HG03354 (cell line): ENCODE measurements around the gene SELENOF.
"Not testable (repeated sequence)": the region's sequence is repeated elsewhere in the genome, so short reads cannot be mapped to it uniquely, and the experiment has no call there.

Experiments
- ATAC-seq: cut with Tn5 transposase; IDR thresholded peaks from one replicate; pipeline ENCODE4 v1.9.1; 2021; ENCODE audit warnings: mild to moderate bottlenecking; ENCODE audit not compliant: unreplicated experiment, poor library complexity, severe bottlenecking

SELENOF gene

DNA sequence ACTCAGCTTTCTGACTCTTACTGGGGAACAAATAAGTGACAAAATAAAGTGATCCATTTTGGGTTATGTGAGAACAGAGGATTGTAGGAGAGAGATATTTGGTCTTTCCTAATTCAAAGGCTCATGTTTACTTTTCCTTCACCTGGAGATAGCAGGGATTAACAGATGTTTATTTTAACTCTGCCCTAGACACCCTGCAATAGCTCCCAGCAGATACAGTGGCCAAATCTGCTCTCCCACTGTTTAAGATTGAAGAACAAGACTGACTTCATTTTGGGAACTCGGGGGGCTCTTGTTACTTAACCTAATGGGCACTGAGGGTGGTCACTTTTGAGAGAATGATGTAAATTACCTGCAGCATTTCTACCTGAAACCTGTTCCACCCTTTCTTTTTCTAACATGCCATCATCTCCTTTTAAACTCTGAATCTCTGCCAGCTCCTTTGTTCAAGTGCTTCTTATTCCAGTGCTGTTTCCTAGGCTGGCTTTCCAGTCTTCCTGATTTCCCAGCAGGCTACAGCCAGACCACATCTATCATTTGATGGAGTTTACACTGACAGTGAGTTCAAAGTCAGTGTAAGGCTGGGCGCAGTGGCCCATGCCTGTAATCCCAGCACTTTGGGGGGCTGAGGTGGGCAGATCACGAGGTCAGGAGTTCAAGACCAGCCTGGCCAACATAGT lies 90.0 kb downstream of the SELENOF start:
- ATAC-seq = no peak

DNA sequence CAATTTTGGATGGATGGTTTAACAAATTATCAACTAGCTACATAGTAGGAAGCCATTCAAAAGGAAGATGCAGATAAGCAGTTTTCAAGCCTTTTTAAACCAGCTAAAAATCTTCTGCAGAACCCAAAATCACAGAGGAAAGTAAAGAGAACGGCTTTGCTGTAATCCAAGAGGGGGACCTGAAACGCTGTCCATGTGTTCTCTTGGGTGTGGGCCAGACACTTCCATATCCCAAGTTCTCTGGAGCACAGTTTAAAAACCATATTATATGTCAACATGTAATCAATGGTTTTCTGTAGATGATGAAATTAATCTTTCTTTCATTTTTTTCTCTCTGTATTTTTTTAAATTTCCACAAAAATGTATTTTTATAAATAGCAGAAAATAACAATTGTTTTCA lies 90.5 kb downstream of the SELENOF start:
- no peak for ATAC-seq

DNA sequence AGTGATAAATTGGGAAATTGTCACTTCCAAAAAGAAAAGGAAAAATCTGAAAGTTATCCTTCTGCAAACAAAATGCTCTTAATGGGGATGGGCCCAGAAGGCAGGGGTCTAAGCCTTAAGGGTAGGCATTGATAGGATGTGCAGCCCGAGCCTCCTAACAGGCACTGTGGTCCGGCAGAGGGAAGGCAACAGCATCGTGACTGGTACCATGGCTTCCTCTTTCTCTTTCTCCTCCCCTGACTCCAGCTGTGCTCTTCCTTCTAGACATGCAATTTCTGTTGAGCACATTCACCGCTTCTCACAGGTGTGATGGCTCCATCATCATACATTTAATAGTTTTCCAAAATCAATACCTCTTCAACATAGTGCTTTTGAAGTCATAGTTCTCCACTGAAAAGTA lies 91.5 kb downstream of the SELENOF start:
- ATAC-seq = no peak

DNA sequence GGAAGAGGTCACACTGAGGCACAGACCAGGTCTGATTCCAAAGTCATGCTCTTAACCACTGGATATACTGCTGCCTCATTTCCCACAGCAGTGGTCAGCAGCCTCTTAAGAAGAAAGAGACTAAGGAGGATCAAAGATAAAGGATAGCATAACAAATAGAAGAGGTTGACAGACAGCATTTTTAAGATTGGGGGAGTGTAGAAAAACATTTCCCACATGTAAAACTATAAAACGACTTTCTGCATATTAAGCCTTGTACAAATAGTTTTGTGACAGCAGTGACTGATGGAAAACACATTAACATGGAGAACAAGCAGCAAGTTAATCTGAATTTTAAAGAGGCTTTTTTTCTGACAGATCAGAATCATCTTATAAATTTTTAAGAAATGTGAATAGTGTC lies 92.0 kb downstream of the SELENOF start:
- ATAC-seq = no peak

DNA sequence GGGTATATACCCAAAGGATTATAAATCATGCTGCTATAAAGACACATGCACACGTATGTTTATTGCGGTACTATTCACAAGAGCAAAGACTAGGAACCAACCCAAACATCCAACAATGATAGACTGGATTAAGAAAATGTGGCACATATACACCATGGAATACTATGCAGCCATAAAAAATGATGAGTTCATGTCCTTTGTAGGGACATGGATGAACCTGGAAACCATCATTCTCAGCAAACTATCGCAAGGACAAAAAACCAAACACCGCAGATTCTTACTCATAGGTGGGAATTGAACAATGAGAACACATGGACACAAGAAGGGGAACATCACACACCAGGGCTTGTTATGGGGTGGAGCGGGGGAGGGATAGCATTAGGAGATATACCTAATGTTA lies 94.0 kb downstream of the SELENOF start:
- not testable (repeated sequence) for ATAC-seq

DNA sequence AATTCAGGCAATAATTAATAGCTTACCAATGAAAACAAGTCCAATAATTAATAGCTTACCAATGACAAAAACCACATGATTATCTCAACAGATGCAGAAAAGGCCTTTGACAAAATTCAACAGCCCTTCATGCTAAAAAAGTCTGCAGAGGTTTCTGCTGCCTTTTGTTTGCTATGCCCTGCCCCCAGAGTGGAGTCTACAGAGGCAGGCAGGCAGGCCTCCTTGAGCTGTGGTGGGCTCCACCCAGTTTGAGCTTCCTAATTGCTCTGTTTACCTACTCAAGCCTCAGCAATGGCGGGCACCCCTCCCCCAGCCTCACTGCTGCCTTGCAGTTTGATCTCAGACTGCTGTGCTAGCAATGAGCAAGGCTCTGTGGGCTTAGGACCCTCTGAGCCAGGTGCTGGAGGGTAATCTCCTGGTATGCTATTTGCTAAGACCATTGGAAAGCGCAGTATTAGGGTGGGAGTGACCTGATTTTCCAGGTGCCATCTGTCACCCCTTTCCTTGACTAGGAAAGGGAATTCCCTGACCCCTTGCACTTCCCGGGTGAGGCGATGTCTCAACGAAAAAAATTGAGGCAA lies 96.6 kb downstream of the SELENOF start:
- not testable (repeated sequence) for ATAC-seq

DNA sequence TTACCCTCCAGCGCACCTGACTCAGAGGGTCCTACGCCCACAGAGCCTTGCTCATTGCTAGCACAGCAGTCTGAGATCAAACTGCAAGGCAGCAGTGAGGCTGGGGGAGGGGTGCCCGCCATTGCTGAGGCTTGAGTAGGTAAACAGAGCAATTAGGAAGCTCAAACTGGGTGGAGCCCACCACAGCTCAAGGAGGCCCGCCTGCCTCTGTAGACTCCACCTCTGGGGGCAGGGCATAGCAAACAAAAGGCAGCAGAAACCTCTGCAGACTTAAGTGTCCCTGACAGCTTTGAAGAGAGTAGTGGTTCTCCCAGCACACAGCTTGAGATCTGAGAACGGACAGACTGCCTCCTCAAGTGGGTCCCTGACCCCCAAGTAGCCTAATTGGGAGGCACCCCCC lies 99.8 kb downstream of the SELENOF start:
- ATAC-seq = not testable (repeated sequence)
